H1 (cell line): ENCODE results near the gene DOK7. TPM values are rescaled to one million over a fixed set of nuclear protein-coding genes. Genes with fewer than 3 reads are reported as not detected.

Source experiments
- CTCF ChIP-seq, 3 experiments: IDR thresholded peaks; 1 replicate in 2 of 3; 2 replicates in 1 of 3; pipeline versions ENCODE4 v1.5.1 to v1.6.1; 2011; ENCODE audit warnings: low read length in 3 of 3, mild to moderate bottlenecking in 3 of 3, inconsistent platforms in 2 of 3, low read depth in 1 of 3, moderate library complexity in 1 of 3; ENCODE audit not compliant: insufficient read depth in 1 of 3; ENCODE audit errors: control extremely low read depth in 1 of 3
- GTF2F1 ChIP-seq: IDR thresholded peaks from 2 replicates; pipeline ENCODE4 v1.6.1; 2012; ENCODE audit warnings: low read depth, low read length, improper control_type of control experiment, borderline replicate concordance
- NRF1 ChIP-seq: IDR thresholded peaks from 2 replicates; pipeline ENCODE4 v1.6.1; 2011; ENCODE audit warnings: mild to moderate bottlenecking, low read depth, low read length, improper control_type of control experiment
- polyA plus RNA-seq, 7 experiments: library from polyadenylated mRNA; depleted of rRNA in 3 of 7; stranded (reverse) in 5 of 7; unstranded in 2 of 7; fragments of >200 nt in 5 of 7; fragments of 200-250 nt in 2 of 7; gene quantifications; 1 replicate in 5 of 7; 2 replicates in 1 of 7; 4 replicates in 1 of 7; pipeline versions ENCODE4 v1.2.1 to v1.2.3, GENCODE V29; 2011 to 2013; ENCODE audit warnings: missing spikeins in 2 of 7, mixed read lengths in 2 of 7
- total RNA-seq: library from RNA; stranded (reverse); fragmentation: NEBNext Ultra II Directional; extraction: Animal tissue kit (Norgen Biotek cat#: 25700); gene quantifications from 2 replicates; pipeline ENCODE4 v1.2.1, GENCODE V29; 2021

DOK7 gene
- total and polyA plus RNA-seq, 2 of the 8 experiments (the other 6 are each of a cell fraction or from before 2014, with no cell fraction given), result 0.32 TPM; not detected in 1

- TF ChIP-seq CTCF (IDR thresholded peaks at IDR 0.05; ENCODE audit: control extremely low read depth in 1 of 3, insufficient read depth in 1 of 3, low read depth in 1 of 3, low read length in 3 of 3), result no peak
- TF ChIP-seq NRF1, result no peak
- TF ChIP-seq GTF2F1, result no peak
Observed at GRCh38 chr4:3464349-3464905, 1.3 kb downstream of the DOK7 start (continued).
